ENCODE data around the gene GTF3C5. TPM values are rescaled to one million over a fixed set of nuclear protein-coding genes. Genes with fewer than 3 reads are reported as not detected.

GTF3C5 gene
- total and polyA plus RNA-seq, 9 of the 15 experiments (the other 6 are each of a cell fraction or from before 2014, with no cell fraction given), result 3.8 to 118 (median 83.7) TPM

GRCh38 chr9:133027134-133027533 is 3.7 kb upstream of the GTF3C5 start (continued):
- TF ChIP-seq STAG1 (CRISPR knock-in tag; IDR thresholded peaks at IDR 0.05; ENCODE audit: borderline replicate concordance), result no peak
- TF ChIP-seq RNF219 (CRISPR knock-in tag; IDR thresholded peaks at IDR 0.05), result no peak
- no peak for TF ChIP-seq SLC30A9 (CRISPR knock-in tag; IDR thresholded peaks at IDR 0.05)
- TF ChIP-seq NFIX (CRISPR knock-in tag; IDR thresholded peaks at IDR 0.05; ENCODE audit: low read depth), result no peak
- TF ChIP-seq YY1 (IDR thresholded peaks at IDR 0.05; ENCODE audit: borderline replicate concordance in 1 of 3, control insufficient read depth in 1 of 3, extremely low read depth in 1 of 3, insufficient read depth in 3 of 3, insufficient read length in 1 of 3, insufficient replicate concordance in 2 of 3, low read depth in 1 of 3, low read length in 2 of 3), result no peak
- TF ChIP-seq ZNF717 (CRISPR knock-in tag; IDR thresholded peaks at IDR 0.05), result no peak
- no peak for TF ChIP-seq ZBTB7A (IDR thresholded peaks at IDR 0.05; ENCODE audit: borderline replicate concordance, control insufficient read depth, low read depth, low read length)
- TF ChIP-seq MECOM (CRISPR knock-in tag; IDR thresholded peaks at IDR 0.05), result no peak
- no peak for TF ChIP-seq ZNF699 (CRISPR knock-in tag; IDR thresholded peaks at IDR 0.05; ENCODE audit: insufficient replicate concordance)
- TF ChIP-seq SIN3A (IDR thresholded peaks at IDR 0.05; ENCODE audit: borderline replicate concordance in 2 of 2, control insufficient read depth in 1 of 2, low read depth in 2 of 2, low read length in 2 of 2), result no peak
- TF ChIP-seq NFIC (IDR thresholded peaks at IDR 0.05), result no peak
- TF ChIP-seq JUND (IDR thresholded peaks at IDR 0.05; ENCODE audit: borderline replicate concordance, low read depth, low read length), result peak; percentile 12; the same call in 1 of the 2 replicates
- TF ChIP-seq JUND (tag; IDR thresholded peaks at IDR 0.05; ENCODE audit: borderline replicate concordance, low read depth, low read length), result no peak
- TF ChIP-seq TEAD2 (tag; IDR thresholded peaks at IDR 0.05), result no peak
- TF ChIP-seq MAX (CRISPR knock-in tag; IDR thresholded peaks at IDR 0.05), result no peak
- TF ChIP-seq PTRF (tag; IDR thresholded peaks at IDR 0.05), result no peak
- TF ChIP-seq ELF1 (tag; IDR thresholded peaks at IDR 0.05), result no peak
- no peak for TF ChIP-seq HNRNPK (IDR thresholded peaks at IDR 0.05; ENCODE audit: low read depth, low read length, poor library complexity, severe bottlenecking)
- no peak for TF ChIP-seq GTF2A2 (tag; IDR thresholded peaks at IDR 0.05)
- TF ChIP-seq ZNF232 (CRISPR knock-in tag; IDR thresholded peaks at IDR 0.05), result no peak
- TF ChIP-seq HSF4 (CRISPR knock-in tag; IDR thresholded peaks at IDR 0.05; ENCODE audit: borderline replicate concordance), result no peak
- no peak for TF ChIP-seq IRF9 (tag; IDR thresholded peaks at IDR 0.05)
- 0 out of 4 replicates have a peak, but pooled peaks of 1 of the 2 experiments have one; percentile 11 for TF ChIP-seq NRF1 (conservative IDR thresholded peaks at IDR 0.05 in 1 of 2, IDR thresholded peaks at IDR 0.05 in 1 of 2)
- TF ChIP-seq DNMT1 (IDR thresholded peaks at IDR 0.05), result no peak
- TF ChIP-seq ETV5 (CRISPR knock-in tag; IDR thresholded peaks at IDR 0.05; ENCODE audit: low read depth), result 0 out of 2 replicates have a peak, but pooled peaks have one; percentile 40
- no peak for TF ChIP-seq HNRNPLL (IDR thresholded peaks at IDR 0.05; ENCODE audit: low read depth, low read length, poor library complexity, severe bottlenecking)
- no peak for TF ChIP-seq SMARCB1 (IDR thresholded peaks at IDR 0.05; ENCODE audit: insufficient read length, low read depth)
